Measurements from ENCODE around the gene GPR61.

GPR61 gene

GRCh38 chr1:109538827-109539555, 681 bp upstream of the GPR61 start:
- ChIA-PET CTCF (interaction anchor here (0.5 to 4.1 kb wide), 3 partner anchors 49 to 168 kb away, joined by 3 to 17 read pairs (median 4); no protein-coding TSS in a partner anchor), POLR2A (interaction anchor here (0.6 to 3.6 kb wide), 3 partner anchors 10 to 446 kb away, joined by 3 to 22 read pairs (median 4); partner anchors contain the start of genes AHCYL1, AMPD2, GNAI3 and GNAT2)
- DNase-seq (ENCODE audit: extremely low spot score): no peak
- TF ChIP-seq FOXA1 (IDR thresholded peaks at IDR 0.05) (no peak), NFRKB (IDR thresholded peaks at IDR 0.05) (no peak), HDGF (IDR thresholded peaks at IDR 0.05; ENCODE audit: borderline replicate concordance) (no peak), SP1 (IDR thresholded peaks at IDR 0.05) (no peak), FOXM1 (IDR thresholded peaks at IDR 0.05; ENCODE audit: borderline replicate concordance) (no peak), FOXK2 (IDR thresholded peaks at IDR 0.05) (no peak), LEF1 (IDR thresholded peaks at IDR 0.05; ENCODE audit: borderline replicate concordance) (no peak), PKNOX1 (IDR thresholded peaks at IDR 0.05) (no peak), ARNT (IDR thresholded peaks at IDR 0.05) (no peak), TARDBP (IDR thresholded peaks at IDR 0.05) (no peak), BHLHE40 (IDR thresholded peaks at IDR 0.05; ENCODE audit: borderline replicate concordance) (no peak), ELF4 (IDR thresholded peaks at IDR 0.05) (no peak), SUZ12 (IDR thresholded peaks at IDR 0.05) (no peak), L3MBTL2 (conservative IDR thresholded peaks at IDR 0.05) (no peak), CTBP1 (IDR thresholded peaks at IDR 0.05; ENCODE audit: borderline replicate concordance) (no peak), ZNF384 (IDR thresholded peaks at IDR 0.05) (no peak)

DNA sequence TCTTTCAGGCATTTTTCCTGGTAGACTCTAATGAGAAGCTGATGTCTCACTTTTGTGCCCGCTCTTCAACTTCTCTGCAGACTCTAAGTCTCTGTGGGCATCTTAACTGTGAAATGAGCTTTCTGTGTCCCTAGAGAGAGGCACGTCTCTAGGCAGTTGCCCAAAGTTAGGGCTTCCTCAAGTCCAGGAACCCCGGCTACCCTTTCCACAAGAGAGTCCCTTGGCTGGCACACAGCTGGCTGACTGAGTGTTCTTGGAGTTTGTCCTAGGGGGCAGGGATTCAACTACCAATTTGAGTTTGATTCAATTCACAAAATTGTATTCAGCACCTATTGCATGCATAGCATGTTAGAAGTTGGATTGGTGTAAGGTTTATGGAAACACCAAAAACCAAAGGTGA, 1.4 kb downstream of the GPR61 start:
- POLR2A ChIA-PET: no interaction called here
- no peak for TF ChIP-seq FOXA1 (IDR thresholded peaks at IDR 0.05)
- TF ChIP-seq NFRKB (IDR thresholded peaks at IDR 0.05): no peak
- TF ChIP-seq BHLHE40 (IDR thresholded peaks at IDR 0.05; ENCODE audit: borderline replicate concordance): no peak
- no peak for TF ChIP-seq ZNF384 (IDR thresholded peaks at IDR 0.05)
- TF ChIP-seq FOXK2 (IDR thresholded peaks at IDR 0.05): no peak
- TF ChIP-seq HDGF (IDR thresholded peaks at IDR 0.05; ENCODE audit: borderline replicate concordance): no peak
- no peak for TF ChIP-seq ARNT (IDR thresholded peaks at IDR 0.05)
- TF ChIP-seq FOXM1 (IDR thresholded peaks at IDR 0.05; ENCODE audit: borderline replicate concordance): no peak
- TF ChIP-seq L3MBTL2 (conservative IDR thresholded peaks at IDR 0.05): no peak
- TF ChIP-seq TARDBP (IDR thresholded peaks at IDR 0.05): no peak
- no peak for DNase-seq (ENCODE audit: extremely low spot score)
- CTCF ChIA-PET: interaction anchor here (0.7 to 4.1 kb wide), 7 partner anchors 8 to 115 kb away, joined by 4 to 17 read pairs (median 4); no protein-coding TSS in a partner anchor

GRCh38 chr1:109542657-109543056, 3.0 kb downstream of the GPR61 start:
- CTCF ChIA-PET: interaction anchor here (1.1 to 2.2 kb wide), 4 partner anchors 11 to 234 kb away, joined by 3 to 13 read pairs (median 7); no protein-coding TSS in a partner anchor
- POLR2A ChIA-PET: no interaction called here
- TF ChIP-seq BHLHE40 (IDR thresholded peaks at IDR 0.05; ENCODE audit: borderline replicate concordance) (no peak), CTBP1 (IDR thresholded peaks at IDR 0.05; ENCODE audit: borderline replicate concordance) (no peak), TARDBP (IDR thresholded peaks at IDR 0.05) (no peak), SP1 (IDR thresholded peaks at IDR 0.05) (no peak), ZNF384 (IDR thresholded peaks at IDR 0.05) (no peak), PKNOX1 (IDR thresholded peaks at IDR 0.05) (no peak), SUZ12 (IDR thresholded peaks at IDR 0.05) (no peak)
- DNase-seq (ENCODE audit: extremely low spot score): no peak

DNA sequence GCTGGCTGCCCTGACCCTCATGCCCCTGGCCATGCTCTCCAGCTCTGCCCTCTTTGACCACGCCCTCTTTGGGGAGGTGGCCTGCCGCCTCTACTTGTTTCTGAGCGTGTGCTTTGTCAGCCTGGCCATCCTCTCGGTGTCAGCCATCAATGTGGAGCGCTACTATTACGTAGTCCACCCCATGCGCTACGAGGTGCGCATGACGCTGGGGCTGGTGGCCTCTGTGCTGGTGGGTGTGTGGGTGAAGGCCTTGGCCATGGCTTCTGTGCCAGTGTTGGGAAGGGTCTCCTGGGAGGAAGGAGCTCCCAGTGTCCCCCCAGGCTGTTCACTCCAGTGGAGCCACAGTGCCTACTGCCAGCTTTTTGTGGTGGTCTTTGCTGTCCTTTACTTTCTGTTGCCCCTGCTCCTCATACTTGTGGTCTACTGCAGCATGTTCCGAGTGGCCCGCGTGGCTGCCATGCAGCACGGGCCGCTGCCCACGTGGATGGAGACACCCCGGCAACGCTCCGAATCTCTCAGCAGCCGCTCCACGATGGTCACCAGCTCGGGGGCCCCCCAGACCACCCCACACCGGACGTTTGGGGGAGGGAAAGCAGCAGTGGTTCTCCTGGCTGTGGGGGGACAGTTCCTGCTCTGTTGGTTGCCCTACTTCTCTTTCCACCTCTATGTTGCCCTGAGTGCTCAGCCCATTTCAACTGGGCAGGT, 3.8 kb downstream of the GPR61 start:
- no peak for DNase-seq (ENCODE audit: extremely low spot score)
- ChIA-PET CTCF (interaction anchor here (0.6 to 3.8 kb wide), 6 partner anchors 11 to 936 kb away, joined by 3 to 42 read pairs (median 4); no protein-coding TSS in a partner anchor), POLR2A (interaction anchor here (1.2 kb wide), 1 partner anchor 97 kb away, joined by 3 read pairs; no protein-coding TSS in a partner anchor)
- no peak for TF ChIP-seq NFRKB (IDR thresholded peaks at IDR 0.05)
- TF ChIP-seq ARNT (IDR thresholded peaks at IDR 0.05): no peak
- no peak for TF ChIP-seq LEF1 (IDR thresholded peaks at IDR 0.05; ENCODE audit: borderline replicate concordance)
- no peak for TF ChIP-seq PKNOX1 (IDR thresholded peaks at IDR 0.05)
- TF ChIP-seq FOXM1 (IDR thresholded peaks at IDR 0.05; ENCODE audit: borderline replicate concordance): no peak
- TF ChIP-seq ELF4 (IDR thresholded peaks at IDR 0.05): no peak
- TF ChIP-seq L3MBTL2 (conservative IDR thresholded peaks at IDR 0.05): no peak
- TF ChIP-seq FOXK2 (IDR thresholded peaks at IDR 0.05): no peak

- POLR2A ChIA-PET: interaction anchor here (1.2 kb wide), 1 partner anchor 96 kb away, joined by 3 read pairs; no protein-coding TSS in a partner anchor
- CTCF ChIA-PET: interaction anchor here (0.6 to 3.8 kb wide), 7 partner anchors 12 to 936 kb away, joined by 3 to 42 read pairs (median 3); no protein-coding TSS in a partner anchor
- no peak for DNase-seq (ENCODE audit: extremely low spot score)
- TF ChIP-seq ZNF384 (IDR thresholded peaks at IDR 0.05) (no peak), HDGF (IDR thresholded peaks at IDR 0.05; ENCODE audit: borderline replicate concordance) (no peak), BHLHE40 (IDR thresholded peaks at IDR 0.05; ENCODE audit: borderline replicate concordance) (no peak), ARNT (IDR thresholded peaks at IDR 0.05) (no peak), CTBP1 (IDR thresholded peaks at IDR 0.05; ENCODE audit: borderline replicate concordance) (no peak), SP1 (IDR thresholded peaks at IDR 0.05) (no peak), SUZ12 (IDR thresholded peaks at IDR 0.05) (no peak), NFRKB (IDR thresholded peaks at IDR 0.05) (no peak), TARDBP (IDR thresholded peaks at IDR 0.05) (no peak), LEF1 (IDR thresholded peaks at IDR 0.05; ENCODE audit: borderline replicate concordance) (no peak), FOXM1 (IDR thresholded peaks at IDR 0.05; ENCODE audit: borderline replicate concordance) (no peak), FOXK2 (IDR thresholded peaks at IDR 0.05) (no peak), L3MBTL2 (conservative IDR thresholded peaks at IDR 0.05) (no peak), PKNOX1 (IDR thresholded peaks at IDR 0.05) (no peak), FOXA1 (IDR thresholded peaks at IDR 0.05) (no peak), ELF4 (IDR thresholded peaks at IDR 0.05) (no peak)
These were observed 4.5 kb downstream of the GPR61 start for GRCh38 chr1:109543988-109544735.
